Measurements from ENCODE around the gene DES.

Gene DES

DNA sequence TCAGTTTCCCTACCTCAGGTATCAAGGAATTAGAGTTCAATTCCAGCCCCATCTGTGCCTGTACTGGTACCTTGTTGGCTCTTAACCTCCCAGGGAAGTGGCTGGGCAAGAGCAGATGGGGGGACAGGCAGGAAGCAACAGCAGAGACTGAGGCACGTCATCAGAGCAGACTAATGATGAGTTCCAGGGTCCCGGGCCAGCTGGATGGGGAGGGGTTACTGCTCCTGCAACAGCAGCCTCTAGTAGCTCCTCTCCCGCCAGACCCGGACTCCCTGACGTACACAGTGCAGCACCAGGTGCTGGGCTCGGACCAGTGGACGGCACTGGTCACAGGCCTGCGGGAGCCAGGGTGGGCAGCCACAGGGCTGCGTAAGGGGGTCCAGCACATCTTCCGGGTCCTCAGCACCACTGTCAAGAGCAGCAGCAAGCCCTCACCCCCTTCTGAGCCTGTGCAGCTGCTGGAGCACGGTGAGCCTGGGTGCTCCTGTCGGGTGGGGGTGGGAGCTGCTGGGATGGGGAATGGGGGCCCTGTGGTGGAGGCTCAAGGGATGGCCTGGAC is 54.5 kb downstream of the DES start:
- DNase-seq (ENCODE audit: low read depth in 2 of 2) = no peak

DNA sequence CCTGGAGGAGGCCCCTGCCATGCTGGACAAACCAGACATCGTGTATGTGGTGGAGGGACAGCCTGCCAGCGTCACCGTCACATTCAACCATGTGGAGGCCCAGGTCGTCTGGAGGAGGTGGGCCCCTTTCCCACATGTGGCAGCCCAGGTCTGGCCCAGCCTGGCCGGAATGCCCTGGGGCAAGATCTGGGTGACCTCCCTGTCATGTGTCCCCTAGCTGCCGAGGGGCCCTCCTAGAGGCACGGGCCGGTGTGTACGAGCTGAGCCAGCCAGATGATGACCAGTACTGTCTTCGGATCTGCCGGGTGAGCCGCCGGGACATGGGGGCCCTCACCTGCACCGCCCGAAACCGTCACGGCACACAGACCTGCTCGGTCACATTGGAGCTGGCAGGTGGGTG is 55.3 kb downstream of the DES start:
- no peak for DNase-seq (ENCODE audit: low read depth in 2 of 2)

DNA sequence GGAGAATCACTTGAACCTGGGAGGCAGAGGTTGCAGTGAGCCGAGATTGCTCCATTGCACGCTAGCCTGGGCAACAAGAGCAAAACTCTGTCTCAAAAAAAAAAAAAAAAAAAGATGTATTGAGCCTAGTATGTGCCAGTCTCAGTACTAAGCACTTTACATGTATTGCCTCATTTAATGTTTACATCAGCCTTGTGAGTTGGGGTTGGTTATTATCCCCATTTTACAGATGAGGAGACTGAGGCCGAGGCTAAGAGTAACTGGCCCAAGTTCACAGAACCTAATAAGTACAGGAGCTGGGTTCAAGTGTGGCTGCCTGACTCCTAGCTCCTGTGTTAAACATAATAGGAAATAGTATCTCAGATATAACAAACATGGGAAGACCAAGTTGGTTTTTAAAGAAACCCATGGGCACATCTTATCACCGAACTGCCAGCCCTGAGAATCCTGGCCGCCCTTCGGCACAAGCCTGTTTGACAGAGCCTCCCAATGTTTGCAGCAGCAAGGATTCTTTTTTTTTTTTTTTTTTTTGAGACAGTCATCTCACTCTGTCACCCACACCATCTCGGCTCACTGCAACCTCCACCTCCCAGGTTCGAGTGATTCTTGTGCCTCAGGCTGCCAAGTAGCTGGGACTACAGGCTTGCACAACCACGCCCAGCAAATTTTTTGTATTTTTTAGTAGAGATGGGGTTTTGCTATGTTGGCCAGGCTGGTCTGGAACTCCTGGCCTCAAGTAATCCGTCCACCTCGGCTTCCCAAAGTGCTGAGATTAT is 56.3 kb downstream of the DES start:
- no peak for DNase-seq (ENCODE audit: low read depth in 2 of 2)

DNA sequence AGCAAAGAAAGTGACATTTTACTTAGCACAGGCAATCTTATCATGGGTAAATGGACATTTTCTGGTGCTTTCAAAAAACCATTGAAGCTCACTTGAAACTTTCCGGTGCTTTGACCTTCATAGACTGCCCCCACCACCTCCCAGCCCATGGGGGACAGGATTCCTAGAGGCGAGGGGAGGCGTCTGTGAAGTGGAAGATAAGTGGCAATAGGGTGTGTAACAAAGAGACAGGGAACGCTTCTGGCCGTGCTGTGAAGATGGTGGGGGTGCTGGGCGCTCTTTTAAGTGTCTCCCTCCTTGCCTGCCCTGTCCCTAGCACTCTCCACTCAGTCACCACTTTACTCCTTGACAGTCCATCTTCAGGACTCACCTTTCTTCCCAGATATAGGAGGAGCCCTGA is 57.1 kb downstream of the DES start:
- DNase-seq (ENCODE audit: low read depth in 2 of 2) = no peak

DNA sequence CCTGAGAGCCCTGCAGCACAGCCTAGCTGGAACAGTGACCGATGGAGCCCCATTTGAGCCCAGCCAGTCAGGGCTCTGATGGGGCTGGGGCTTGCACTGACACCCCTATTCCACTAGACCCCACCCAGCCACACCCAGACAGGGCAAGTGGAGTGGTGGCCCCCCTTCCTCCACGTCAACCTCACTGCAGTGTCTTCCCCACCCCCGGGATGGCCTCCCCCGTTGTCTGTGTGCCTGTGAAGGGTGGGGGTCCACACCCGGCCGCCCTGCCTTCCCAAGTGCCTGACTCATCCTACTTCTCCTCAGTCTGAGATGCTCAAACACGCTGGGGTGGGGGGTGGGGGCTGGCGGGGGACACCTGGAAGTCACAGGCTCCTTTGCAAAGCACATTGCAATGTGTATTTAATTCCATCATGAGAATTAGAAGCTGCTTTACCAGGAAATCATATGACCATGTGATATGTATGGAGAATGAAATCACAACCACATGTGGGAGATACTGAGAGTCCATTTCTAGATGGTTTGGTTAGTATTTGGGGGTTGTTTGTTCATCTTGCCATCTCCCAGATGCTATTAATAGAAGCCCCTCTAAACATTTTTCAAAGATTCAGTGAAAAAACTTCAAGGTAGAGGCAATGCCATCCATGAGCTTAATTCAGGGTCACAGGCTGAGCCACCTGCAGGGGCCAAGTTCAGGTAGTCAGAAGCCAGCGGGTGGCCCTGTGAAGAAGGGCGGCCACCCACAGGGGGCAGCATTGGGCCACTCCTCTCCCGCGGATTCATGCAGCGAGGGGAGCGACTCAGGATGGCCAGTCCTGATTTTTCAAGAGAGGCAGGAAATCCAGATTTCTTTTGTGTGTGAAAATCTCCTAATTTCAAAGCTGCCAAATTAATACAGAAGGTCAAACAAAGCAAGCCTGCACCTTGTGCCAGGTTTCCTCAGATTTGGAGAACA is 57.8 kb downstream of the DES start:
- peak; percentile 50 to 62 for DNase-seq (ENCODE audit: low read depth in 2 of 2)

Measured in activated CD4-positive, alpha-beta T cell treated with anti-CD3 and anti-CD28 coated beads for 24 hours (primary cell).